HepG2 (cell line): ENCODE measurements around the gene TOMM6. TPM values are rescaled to one million over a fixed set of nuclear protein-coding genes. Genes with fewer than 3 reads are reported as not detected.

Experiments
- DNMT1 ChIP-seq: sonication (generic); formaldehyde crosslinking; IDR thresholded peaks from 2 replicates; pipeline ENCODE4 v1.5.1; 2020; ENCODE audit warnings: mild to moderate bottlenecking, missing genetic modification reagents
- FOXA3 ChIP-seq: IDR thresholded peaks from 2 replicates; pipeline ENCODE4 v1.6.1; 2016; ENCODE audit warnings: missing genetic modification reagents, missing compliant biosample characterization
- FOXK2 ChIP-seq: fragments of 450-650 bp; IDR thresholded peaks from 2 replicates; pipeline ENCODE4 v1.6.1; 2016
- JDP2 ChIP-seq: sonication (generic); formaldehyde crosslinking; IDR thresholded peaks from 2 replicates; pipeline ENCODE4 v1.8.1; 2022; ENCODE audit warnings: missing genetic modification reagents, borderline replicate concordance
- MYNN ChIP-seq: sonication (generic); formaldehyde crosslinking; IDR thresholded peaks from 2 replicates; pipeline ENCODE4 v1.4.0; 2020; ENCODE audit warnings: mild to moderate bottlenecking, low read depth, missing genetic modification reagents
- NFIC ChIP-seq: IDR thresholded peaks from 2 replicates; pipeline ENCODE4 v1.6.1; 2012; ENCODE audit warnings: mild to moderate bottlenecking, low read length, inconsistent platforms
- NPAS2 ChIP-seq: sonication (generic); formaldehyde crosslinking; IDR thresholded peaks from 2 replicates; pipeline ENCODE4 v1.8.0; 2022; ENCODE audit warnings: mild to moderate bottlenecking, missing genetic modification reagents, borderline replicate concordance
- RAD21 ChIP-seq: fragments of 450-650 bp; formaldehyde crosslinking; IDR thresholded peaks from 2 replicates; pipeline ENCODE4 v1.5.0; 2020; ENCODE audit warnings: mild to moderate bottlenecking
- RARA ChIP-seq: IDR thresholded peaks from 2 replicates; pipeline ENCODE4 v1.6.1; 2016; ENCODE audit warnings: missing genetic modification reagents, missing compliant biosample characterization
- RBFOX2 ChIP-seq: fragments of 200-400 bp; formaldehyde crosslinking; IDR thresholded peaks from 2 replicates; pipeline ENCODE4 v1.6.1; 2017; ENCODE audit warnings: low read depth, mild to moderate bottlenecking, low read length
- TP53 ChIP-seq: sonication (generic); formaldehyde crosslinking; conservative IDR thresholded peaks from 2 replicates; pipeline ENCODE4 v1.4.0; 2020; ENCODE audit warnings: missing genetic modification reagents
- ZNF124 ChIP-seq: sonication (generic); formaldehyde crosslinking; IDR thresholded peaks from 2 replicates; pipeline ENCODE4 v1.4.0; 2020; ENCODE audit warnings: missing genetic modification reagents
- ZNF260 ChIP-seq: sonication (generic); formaldehyde crosslinking; IDR thresholded peaks from 2 replicates; pipeline ENCODE4 v1.4.0; 2020; ENCODE audit warnings: missing genetic modification reagents, low read depth, mild to moderate bottlenecking, borderline replicate concordance
- polyA plus RNA-seq, 8 experiments: library from polyadenylated mRNA; depleted of rRNA in 3 of 8; stranded (reverse) in 7 of 8; unstranded in 1 of 8; fragments of >200 nt; fragmentation: Illumina TruSeq in 4 of 8; extraction: Trizol in 4 of 8; gene quantifications; 2 replicates each; pipeline versions ENCODE4 v1.2.1 to v1.2.3, GENCODE V29; 2011 to 2016; ENCODE audit warnings: low read depth in 4 of 8, missing spikeins in 1 of 8, mixed read lengths in 1 of 8; ENCODE audit not compliant: insufficient read depth in 1 of 8
- total RNA-seq, 5 experiments: library from RNA; depleted of rRNA; stranded (reverse); fragments of >200 nt; fragmentation: Illumina TruSeq; extraction: Trizol; gene quantifications; 2 replicates each; pipeline ENCODE4 v1.2.3, GENCODE V29; 2016; ENCODE audit warnings: low read depth in 1 of 5
- TF ChIP-seq, protein P1 (sequence below): sonication (generic); formaldehyde crosslinking; IDR thresholded peaks from 2 replicates; pipeline ENCODE4 v1.5.1; 2020; ENCODE audit warnings: mild to moderate bottlenecking, moderate library complexity, missing genetic modification reagents
- TF ChIP-seq, protein P2 (sequence below): sonication (generic); formaldehyde crosslinking; IDR thresholded peaks from 2 replicates; pipeline ENCODE4 v1.8.0; 2022; ENCODE audit warnings: missing genetic modification reagents, mild to moderate bottlenecking, inconsistent platforms, borderline replicate concordance
- TF ChIP-seq, protein P3 (sequence below): sonication (generic); formaldehyde crosslinking; IDR thresholded peaks from 2 replicates; pipeline ENCODE4 v1.4.0; 2020; ENCODE audit warnings: mild to moderate bottlenecking, missing genetic modification reagents
- TF ChIP-seq, protein P4 (sequence below): sonication (generic); formaldehyde crosslinking; IDR thresholded peaks from 2 replicates; pipeline ENCODE4 v1.5.0; 2020; ENCODE audit warnings: missing genetic modification reagents, mild to moderate bottlenecking, borderline replicate concordance
- TF ChIP-seq, protein P5 (sequence below): sonication (generic); formaldehyde crosslinking; IDR thresholded peaks from 2 replicates; pipeline ENCODE4 v1.4.0; 2020; ENCODE audit warnings: missing genetic modification reagents
- TF ChIP-seq, protein P6 (sequence below): fragments of 450-650 bp; IDR thresholded peaks from 2 replicates; pipeline ENCODE4 v1.6.1; 2016

TOMM6 gene
- total and polyA plus RNA-seq, 2 of the 13 experiments (the other 11 are each of a cell fraction or from before 2014, with no cell fraction given), result 320 to 321 TPM

DNA sequence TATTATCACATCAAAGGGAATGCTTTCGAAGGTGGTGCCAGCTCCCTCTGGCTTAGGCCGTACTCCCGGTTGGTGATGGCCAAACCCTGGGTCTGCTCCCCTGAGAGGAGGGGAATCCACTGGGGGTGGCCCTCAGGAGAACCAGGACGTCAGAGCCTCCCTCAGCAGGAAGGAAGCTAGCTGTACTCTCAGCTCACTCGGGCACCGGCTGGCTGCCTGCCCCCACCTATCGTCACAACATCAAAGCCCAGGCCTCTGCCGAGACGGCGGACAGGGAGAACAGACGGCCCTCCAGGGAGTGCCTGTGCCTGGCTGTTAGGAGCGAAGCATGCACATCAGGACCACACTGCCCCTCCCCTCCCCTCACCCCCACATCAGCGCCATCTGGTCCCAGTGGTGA lies 31.1 kb upstream of the TOMM6 start (continued):
- TF ChIP-seq, protein P1, sequence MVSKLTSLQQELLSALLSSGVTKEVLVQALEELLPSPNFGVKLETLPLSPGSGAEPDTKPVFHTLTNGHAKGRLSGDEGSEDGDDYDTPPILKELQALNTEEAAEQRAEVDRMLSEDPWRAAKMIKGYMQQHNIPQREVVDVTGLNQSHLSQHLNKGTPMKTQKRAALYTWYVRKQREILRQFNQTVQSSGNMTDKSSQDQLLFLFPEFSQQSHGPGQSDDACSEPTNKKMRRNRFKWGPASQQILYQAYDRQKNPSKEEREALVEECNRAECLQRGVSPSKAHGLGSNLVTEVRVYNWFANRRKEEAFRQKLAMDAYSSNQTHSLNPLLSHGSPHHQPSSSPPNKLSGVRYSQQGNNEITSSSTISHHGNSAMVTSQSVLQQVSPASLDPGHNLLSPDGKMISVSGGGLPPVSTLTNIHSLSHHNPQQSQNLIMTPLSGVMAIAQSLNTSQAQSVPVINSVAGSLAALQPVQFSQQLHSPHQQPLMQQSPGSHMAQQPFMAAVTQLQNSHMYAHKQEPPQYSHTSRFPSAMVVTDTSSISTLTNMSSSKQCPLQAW, result no peak
- TF ChIP-seq TP53 (CRISPR knock-in tag) (no peak), FOXA3 (CRISPR knock-in tag) (no peak), RBFOX2 (no peak), RAD21 (CRISPR knock-in tag) (0 out of 2 replicates have a peak, but pooled peaks have one; percentile 16), JDP2 (CRISPR knock-in tag) (no peak), ZNF260 (CRISPR knock-in tag) (no peak), RARA (CRISPR knock-in tag) (no peak), ZNF124 (no peak), DNMT1 (CRISPR knock-in tag) (no peak), FOXK2 (no peak), MYNN (CRISPR knock-in tag) (no peak), NPAS2 (CRISPR knock-in tag) (no peak), NFIC (no peak)
- TF ChIP-seq, protein P2, sequence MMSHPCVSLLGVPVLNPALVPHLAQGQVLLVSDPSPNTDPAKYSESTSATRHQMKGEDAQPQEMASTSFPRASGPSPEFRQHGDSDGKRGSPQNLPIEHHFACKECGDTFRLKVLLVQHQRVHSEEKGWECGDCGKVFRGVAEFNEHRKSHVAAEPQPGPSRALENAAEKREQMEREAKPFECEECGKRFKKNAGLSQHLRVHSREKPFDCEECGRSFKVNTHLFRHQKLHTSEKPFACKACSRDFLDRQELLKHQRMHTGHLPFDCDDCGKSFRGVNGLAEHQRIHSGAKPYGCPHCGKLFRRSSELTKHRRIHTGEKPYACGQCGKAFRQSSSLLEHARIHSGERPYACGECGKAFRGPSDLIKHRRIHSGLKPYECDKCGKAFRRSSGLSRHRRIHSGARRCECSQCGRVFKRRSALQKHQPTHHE, result no peak
- TF ChIP-seq, protein P3, sequence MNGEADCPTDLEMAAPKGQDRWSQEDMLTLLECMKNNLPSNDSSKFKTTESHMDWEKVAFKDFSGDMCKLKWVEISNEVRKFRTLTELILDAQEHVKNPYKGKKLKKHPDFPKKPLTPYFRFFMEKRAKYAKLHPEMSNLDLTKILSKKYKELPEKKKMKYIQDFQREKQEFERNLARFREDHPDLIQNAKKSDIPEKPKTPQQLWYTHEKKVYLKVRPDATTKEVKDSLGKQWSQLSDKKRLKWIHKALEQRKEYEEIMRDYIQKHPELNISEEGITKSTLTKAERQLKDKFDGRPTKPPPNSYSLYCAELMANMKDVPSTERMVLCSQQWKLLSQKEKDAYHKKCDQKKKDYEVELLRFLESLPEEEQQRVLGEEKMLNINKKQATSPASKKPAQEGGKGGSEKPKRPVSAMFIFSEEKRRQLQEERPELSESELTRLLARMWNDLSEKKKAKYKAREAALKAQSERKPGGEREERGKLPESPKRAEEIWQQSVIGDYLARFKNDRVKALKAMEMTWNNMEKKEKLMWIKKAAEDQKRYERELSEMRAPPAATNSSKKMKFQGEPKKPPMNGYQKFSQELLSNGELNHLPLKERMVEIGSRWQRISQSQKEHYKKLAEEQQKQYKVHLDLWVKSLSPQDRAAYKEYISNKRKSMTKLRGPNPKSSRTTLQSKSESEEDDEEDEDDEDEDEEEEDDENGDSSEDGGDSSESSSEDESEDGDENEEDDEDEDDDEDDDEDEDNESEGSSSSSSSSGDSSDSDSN (CRISPR knock-in tag), result peak; percentile 35; the same call in 1 of the 2 replicates
- TF ChIP-seq, protein P4, sequence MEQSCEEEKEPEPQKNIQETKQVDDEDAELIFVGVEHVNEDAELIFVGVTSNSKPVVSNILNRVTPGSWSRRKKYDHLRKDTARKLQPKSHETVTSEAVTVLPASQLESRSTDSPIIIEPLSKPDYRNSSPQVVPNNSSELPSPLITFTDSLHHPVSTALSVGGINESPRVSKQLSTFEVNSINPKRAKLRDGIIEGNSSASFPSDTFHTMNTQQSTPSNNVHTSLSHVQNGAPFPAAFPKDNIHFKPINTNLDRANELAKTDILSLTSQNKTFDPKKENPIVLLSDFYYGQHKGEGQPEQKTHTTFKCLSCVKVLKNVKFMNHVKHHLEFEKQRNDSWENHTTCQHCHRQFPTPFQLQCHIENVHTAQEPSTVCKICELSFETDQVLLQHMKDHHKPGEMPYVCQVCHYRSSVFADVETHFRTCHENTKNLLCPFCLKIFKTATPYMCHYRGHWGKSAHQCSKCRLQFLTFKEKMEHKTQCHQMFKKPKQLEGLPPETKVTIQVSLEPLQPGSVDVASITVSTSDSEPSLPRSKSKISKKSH (CRISPR knock-in tag), result peak; percentile 43; the same call in 1 of the 2 replicates
- TF ChIP-seq, protein P5, sequence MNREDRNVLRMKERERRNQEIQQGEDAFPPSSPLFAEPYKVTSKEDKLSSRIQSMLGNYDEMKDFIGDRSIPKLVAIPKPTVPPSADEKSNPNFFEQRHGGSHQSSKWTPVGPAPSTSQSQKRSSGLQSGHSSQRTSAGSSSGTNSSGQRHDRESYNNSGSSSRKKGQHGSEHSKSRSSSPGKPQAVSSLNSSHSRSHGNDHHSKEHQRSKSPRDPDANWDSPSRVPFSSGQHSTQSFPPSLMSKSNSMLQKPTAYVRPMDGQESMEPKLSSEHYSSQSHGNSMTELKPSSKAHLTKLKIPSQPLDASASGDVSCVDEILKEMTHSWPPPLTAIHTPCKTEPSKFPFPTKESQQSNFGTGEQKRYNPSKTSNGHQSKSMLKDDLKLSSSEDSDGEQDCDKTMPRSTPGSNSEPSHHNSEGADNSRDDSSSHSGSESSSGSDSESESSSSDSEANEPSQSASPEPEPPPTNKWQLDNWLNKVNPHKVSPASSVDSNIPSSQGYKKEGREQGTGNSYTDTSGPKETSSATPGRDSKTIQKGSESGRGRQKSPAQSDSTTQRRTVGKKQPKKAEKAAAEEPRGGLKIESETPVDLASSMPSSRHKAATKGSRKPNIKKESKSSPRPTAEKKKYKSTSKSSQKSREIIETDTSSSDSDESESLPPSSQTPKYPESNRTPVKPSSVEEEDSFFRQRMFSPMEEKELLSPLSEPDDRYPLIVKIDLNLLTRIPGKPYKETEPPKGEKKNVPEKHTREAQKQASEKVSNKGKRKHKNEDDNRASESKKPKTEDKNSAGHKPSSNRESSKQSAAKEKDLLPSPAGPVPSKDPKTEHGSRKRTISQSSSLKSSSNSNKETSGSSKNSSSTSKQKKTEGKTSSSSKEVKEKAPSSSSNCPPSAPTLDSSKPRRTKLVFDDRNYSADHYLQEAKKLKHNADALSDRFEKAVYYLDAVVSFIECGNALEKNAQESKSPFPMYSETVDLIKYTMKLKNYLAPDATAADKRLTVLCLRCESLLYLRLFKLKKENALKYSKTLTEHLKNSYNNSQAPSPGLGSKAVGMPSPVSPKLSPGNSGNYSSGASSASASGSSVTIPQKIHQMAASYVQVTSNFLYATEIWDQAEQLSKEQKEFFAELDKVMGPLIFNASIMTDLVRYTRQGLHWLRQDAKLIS, result no peak
- TF ChIP-seq, protein P6, sequence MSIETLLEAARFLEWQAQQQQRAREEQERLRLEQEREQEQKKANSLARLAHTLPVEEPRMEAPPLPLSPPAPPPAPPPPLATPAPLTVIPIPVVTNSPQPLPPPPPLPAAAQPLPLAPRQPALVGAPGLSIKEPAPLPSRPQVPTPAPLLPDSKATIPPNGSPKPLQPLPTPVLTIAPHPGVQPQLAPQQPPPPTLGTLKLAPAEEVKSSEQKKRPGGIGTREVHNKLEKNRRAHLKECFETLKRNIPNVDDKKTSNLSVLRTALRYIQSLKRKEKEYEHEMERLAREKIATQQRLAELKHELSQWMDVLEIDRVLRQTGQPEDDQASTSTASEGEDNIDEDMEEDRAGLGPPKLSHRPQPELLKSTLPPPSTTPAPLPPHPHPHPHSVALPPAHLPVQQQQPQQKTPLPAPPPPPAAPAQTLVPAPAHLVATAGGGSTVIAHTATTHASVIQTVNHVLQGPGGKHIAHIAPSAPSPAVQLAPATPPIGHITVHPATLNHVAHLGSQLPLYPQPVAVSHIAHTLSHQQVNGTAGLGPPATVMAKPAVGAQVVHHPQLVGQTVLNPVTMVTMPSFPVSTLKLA, result no peak
